GM18526 (cell line): ENCODE measurements around the gene DES.

ENCODE experiments used
- POLR2A ChIP-seq: IDR thresholded peaks from 3 replicates; pipeline ENCODE4 v1.6.1; 2011; ENCODE audit not compliant: insufficient read length; ENCODE audit errors: extremely low read depth

The DES gene

DNA sequence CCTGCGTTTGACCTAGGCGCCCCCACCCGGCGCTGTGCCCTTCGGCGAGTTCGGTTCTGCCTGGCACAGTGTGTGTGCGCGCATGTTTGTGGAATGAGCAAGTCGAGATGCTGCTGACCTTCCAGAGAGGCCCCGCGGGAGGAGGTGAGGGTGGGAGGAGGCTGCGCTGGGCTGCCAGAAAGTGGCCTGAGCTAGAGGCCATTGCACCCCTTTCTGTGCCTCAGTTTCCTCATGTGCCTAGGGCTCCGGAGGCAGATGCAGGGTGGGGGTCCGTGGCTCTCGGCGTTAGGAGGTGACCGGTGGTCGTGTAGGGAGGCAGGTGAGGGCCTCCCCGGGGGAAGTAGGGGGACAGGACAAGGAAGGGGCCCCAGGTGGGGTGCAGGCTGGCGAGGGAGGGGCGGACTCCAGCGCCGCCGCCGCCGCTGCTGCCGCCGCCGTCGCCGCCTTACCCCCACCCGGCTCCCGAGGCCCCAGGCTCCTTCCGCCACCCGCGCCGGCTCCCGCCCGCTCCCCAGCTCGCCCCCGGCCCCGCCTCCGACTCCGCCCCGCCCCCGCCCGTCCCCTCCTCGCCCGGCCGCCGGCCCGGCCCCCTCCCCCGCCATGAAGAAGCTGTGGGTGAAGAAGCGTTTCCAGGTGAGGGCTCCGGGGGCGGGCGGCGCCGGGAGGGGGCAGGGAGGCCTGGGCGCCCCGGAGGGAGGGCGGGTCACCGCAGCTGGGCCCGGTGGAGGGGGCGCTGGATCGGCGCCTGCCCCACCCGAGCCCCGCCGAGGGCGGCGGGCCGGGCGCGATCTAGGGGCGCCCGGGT is 23.5 kb downstream of the DES start:
- TF ChIP-seq POLR2A: no peak

- TF ChIP-seq POLR2A: no peak
Observed at GRCh38 chr2:219442256-219443015, 24.3 kb downstream of the DES start.

DNA sequence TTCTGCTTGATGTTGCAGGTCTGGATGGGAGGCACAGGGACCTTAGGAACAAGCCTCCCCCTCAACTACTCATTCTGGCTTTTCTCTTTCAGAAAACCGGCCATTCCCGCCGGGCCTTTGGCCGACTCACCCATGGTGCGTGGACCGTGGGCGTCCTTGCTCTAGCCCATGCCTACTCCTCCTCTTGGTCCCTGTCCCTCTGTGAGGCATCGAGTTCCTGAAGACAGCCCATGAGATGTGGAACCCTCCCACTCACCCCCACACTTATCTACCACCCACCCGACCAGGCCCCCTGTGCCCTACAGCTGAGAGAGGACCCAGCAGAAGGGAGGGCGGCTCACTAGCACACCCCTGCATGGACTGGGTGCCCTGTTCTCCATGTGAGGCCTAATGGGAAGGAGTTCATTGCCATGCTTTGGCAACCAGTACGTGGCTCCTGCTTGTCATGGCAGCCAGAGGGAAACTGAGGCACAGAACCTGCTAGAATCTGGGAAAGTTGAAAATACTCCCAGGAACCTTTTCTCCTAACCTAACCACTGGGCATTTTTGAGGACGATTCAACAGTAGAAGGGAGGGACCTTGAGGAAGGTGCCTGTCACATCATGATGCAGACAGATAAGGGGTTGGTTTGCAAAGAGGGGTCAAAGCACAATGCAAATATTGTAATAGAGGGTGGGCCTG is 25.0 kb downstream of the DES start:
- TF ChIP-seq POLR2A: no peak

- TF ChIP-seq POLR2A: no peak
Observed at GRCh38 chr2:219443697-219444023, 25.5 kb downstream of the DES start.

DNA sequence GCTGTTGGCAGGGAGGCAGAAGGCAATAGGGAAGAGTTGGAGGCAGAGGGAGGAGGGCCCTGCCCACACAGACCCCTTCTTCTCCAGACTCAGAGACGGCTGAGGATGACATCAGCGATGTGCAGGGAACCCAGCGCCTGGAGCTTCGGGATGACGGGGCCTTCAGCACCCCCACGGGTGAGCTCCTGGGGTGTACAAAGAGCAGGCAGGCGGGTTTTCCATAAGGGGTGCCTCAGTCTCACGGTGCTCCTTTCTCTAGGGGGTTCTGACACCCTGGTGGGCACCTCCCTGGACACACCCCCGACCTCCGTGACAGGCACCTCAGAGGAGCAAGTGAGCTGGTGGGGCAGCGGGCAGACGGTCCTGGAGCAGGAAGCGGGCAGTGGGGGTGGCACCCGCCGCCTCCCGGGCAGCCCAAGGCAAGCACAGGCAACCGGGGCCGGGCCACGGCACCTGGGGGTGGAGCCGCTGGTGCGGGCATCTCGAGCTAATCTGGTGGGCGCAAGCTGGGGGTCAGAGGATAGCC is 26.5 kb downstream of the DES start:
- no peak for TF ChIP-seq POLR2A

DNA sequence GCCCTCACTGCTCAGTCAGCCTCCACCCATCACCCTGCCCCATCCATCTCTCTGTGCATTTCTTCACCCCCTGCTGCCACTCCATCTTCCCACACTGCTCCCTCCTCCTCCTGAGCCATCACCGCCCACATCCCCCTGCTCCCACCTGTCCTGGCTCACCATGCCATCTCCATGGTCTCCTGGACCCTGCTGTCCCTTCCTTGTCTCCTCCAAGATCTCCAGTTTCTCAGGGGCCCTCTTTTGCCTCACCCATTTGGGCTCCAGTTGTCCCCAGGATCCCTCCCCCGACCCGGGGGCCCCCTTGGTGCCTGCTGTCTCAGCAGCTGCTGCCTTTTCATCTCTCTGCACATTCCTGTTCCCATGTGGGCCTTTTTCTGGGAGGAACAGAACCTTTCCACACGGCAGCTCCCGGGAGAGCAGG is 27.1 kb downstream of the DES start:
- TF ChIP-seq POLR2A: no peak

GRCh38 chr2:219446101-219446504 is 27.9 kb downstream of the DES start:
- TF ChIP-seq POLR2A: no peak

DNA sequence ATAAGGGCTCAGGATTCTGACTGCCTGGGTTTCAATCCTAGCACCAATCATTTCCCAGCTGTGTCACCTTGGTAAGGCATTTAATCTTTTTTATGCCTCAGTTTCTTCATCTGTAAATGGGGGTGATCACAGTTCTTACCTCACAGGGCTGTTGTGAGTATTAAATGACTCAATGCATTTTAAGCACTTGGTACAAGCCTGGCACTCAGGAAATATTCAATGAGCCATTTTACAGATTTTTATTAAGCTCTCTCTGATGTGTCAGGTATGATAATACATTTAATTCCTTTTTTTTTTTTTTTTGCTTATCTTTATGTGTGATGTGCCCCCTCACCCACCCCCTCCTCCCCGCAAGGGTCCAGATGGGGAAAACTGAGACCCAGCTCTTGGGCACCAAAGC is 28.5 kb downstream of the DES start:
- TF ChIP-seq POLR2A: no peak

DNA sequence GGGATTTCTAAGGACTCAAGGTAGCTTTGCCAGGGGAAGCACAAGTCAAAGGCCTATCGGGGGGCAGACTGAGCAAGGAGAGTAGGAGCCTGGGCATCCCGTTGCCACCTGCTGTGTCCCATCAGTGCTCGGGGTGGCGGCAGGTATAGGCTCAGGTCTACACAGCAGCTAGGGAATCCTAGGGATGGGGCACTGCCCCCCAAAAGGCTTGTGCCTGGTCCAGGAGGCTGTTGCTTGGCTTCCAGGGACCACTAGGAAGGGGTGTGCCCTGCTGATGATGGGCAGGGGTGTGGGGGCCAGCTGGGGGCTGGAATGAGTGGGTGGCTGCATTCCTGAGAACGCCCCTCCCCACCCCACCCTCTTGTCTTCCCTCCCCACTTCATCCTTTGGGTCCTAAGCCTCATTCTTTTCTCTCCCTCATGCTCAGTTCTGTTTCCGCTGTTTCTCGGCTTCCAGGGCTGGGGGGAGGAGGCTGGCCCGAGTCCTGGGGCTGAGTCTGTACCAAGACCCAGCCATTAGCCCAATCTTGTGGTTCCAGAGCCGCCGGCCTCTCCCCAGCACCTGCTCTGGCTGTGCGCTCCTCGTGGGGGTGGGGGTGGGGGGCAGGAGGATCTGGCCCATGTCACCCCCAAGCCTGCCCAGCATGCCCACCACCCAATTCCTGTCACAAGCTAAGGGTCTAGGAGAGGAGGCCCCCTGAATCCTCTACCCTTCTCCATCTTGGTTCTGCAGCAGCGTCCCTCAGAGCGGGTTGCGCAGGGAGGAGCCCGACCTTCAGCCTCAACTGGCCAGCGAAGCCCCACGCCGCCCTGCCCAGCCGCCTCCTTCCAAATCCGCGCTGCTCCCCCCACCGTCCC is 29.3 kb downstream of the DES start:
- no peak for TF ChIP-seq POLR2A

GRCh38 chr2:219448099-219448775 is 30.1 kb downstream of the DES start:
- no peak for TF ChIP-seq POLR2A

- no peak for TF ChIP-seq POLR2A
Observed at GRCh38 chr2:219448776-219449341, 30.7 kb downstream of the DES start.

DNA sequence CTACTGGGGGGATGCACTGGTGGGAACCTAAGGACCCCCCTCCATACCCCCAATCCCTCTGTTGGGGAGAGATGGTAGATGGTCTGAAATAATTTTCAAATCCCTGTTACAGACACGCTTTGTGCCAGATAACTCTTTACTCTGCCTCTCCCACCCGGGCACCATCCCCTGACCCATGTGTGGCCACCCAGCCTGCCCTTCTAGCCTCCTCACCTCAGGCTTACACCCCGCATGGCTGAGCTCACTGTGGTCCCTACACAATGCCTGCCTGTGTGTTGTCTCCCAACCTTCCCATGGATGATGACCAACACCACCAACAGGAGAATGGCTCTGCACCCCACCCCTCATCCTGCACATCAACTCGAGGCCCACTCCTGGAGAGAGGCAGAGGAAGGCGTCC is 31.4 kb downstream of the DES start:
- no peak for TF ChIP-seq POLR2A

DNA sequence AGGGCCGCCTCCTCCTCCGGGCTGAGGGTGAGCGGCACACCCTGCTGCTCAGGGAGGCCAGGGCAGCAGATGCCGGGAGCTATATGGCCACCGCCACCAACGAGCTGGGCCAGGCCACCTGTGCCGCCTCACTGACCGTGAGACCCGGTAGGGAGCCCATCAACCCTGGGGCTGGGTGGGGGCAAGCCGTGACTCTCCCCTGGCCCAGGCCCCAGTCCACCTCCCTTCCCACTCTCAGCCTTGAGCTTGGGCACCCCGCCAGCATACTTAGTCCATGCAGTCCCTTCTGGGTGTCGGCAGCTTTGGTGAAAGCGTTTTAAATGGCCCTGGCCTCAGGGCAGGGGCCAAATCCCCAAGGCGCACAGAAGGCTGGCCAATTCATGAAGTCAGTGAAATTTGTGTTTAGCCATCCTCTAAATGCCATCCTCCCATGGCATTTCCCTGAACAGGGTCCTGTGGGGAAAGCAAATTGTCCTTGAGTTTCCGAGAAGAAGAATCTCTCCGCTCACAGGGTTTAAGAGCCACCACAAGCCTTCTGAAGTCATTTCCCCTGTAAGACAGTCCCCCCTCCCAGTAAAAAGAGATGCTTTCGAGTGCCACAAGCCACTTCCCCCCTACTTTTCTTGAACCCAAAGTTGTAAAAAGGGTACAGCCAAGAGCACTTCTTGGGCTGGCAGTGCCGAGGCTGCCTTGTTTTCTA is 33.6 kb downstream of the DES start:
- TF ChIP-seq POLR2A: no peak

- TF ChIP-seq POLR2A: no peak
Observed at GRCh38 chr2:219452361-219453317, 34.5 kb downstream of the DES start.
